Activated CD4-positive, alpha-beta T cell treated with anti-CD3 and anti-CD28 coated beads, Interleukin-2, amount 50 U/mL, for 24 hours (primary cell): ENCODE data around the gene ZNRF3.

Experiments used
- DNase-seq, 2 donors: peaks; one replicate each; pipeline ENCODE4 v3.0.0-alpha.2; 2020; ENCODE audit warnings: low read depth in 1 of 2, low spot score in 1 of 2

The ZNRF3 gene

GRCh38 chr22:28950617-28951411 lies 67.4 kb downstream of the ZNRF3 start:
- DNase-seq = no peak

- DNase-seq = no peak
These were observed 68.2 kb downstream of the ZNRF3 start for GRCh38 chr22:28951530-28951929.

- DNase-seq = no peak
These were observed 68.7 kb downstream of the ZNRF3 start for GRCh38 chr22:28951969-28952521.

- DNase-seq = no peak
These were observed 69.5 kb downstream of the ZNRF3 start for GRCh38 chr22:28952857-28953256.

GRCh38 chr22:28953403-28953802 lies 70.0 kb downstream of the ZNRF3 start:
- no peak for DNase-seq

GRCh38 chr22:28953976-28954880 lies 70.9 kb downstream of the ZNRF3 start:
- DNase-seq = no peak

- DNase-seq = peak; percentile 35 to 61
These were observed 72.4 kb downstream of the ZNRF3 start for GRCh38 chr22:28955817-28956216.

GRCh38 chr22:28956506-28956905 lies 73.1 kb downstream of the ZNRF3 start:
- DNase-seq = no peak

- no peak for DNase-seq
These were observed 75.2 kb downstream of the ZNRF3 start for GRCh38 chr22:28958611-28959010.

GRCh38 chr22:28962042-28962554 lies 78.7 kb downstream of the ZNRF3 start:
- DNase-seq = no peak

GRCh38 chr22:28963362-28963761 lies 80.0 kb downstream of the ZNRF3 start:
- no peak for DNase-seq

- no peak for DNase-seq
These were observed 83.8 kb downstream of the ZNRF3 start for GRCh38 chr22:28967163-28967665.

GRCh38 chr22:28967969-28968368 lies 84.6 kb downstream of the ZNRF3 start:
- DNase-seq = no peak

GRCh38 chr22:28969401-28970168 lies 86.2 kb downstream of the ZNRF3 start:
- no peak for DNase-seq

GRCh38 chr22:28973352-28973751 lies 90.0 kb downstream of the ZNRF3 start:
- no peak for DNase-seq

GRCh38 chr22:28977060-28977459 lies 93.7 kb downstream of the ZNRF3 start:
- DNase-seq = no peak

- DNase-seq = no peak
These were observed 94.2 kb downstream of the ZNRF3 start for GRCh38 chr22:28977481-28977971.

GRCh38 chr22:28978158-28978557 lies 94.8 kb downstream of the ZNRF3 start:
- DNase-seq = no peak

- no peak for DNase-seq
These were observed 95.8 kb downstream of the ZNRF3 start for GRCh38 chr22:28978863-28979796.
